H1 (cell line): ENCODE results near the gene GATB. TPM values are rescaled to one million over a fixed set of nuclear protein-coding genes. Genes with fewer than 3 reads are reported as not detected.

Source experiments
- ASH2L ChIP-seq: fragments of 200-600, 300-600 bp; sonication (generic); IDR thresholded peaks from one replicate; pipeline ENCODE4 v1.7.1; 2017; ENCODE audit warnings: low read length
- CBX5 ChIP-seq: fragments of 300-800, 300-1000 bp; sonication (generic); IDR thresholded peaks from 2 replicates; pipeline ENCODE4 v1.7.1; 2016; ENCODE audit warnings: antibody characterized with exemption, low read length, low read depth
- CHD2 ChIP-seq: IDR thresholded peaks from 2 replicates; pipeline ENCODE4 v1.6.1; 2012; ENCODE audit warnings: low read length, improper control_type of control experiment
- CHD7 ChIP-seq: fragments of 300-600 bp; sonication (generic); IDR thresholded peaks from 2 replicates; pipeline ENCODE4 v1.7.1; 2012; ENCODE audit warnings: low read length, moderate library complexity, mild to moderate bottlenecking, inconsistent platforms; ENCODE audit not compliant: insufficient replicate concordance
- CREB1 ChIP-seq: IDR thresholded peaks from 2 replicates; pipeline ENCODE4 v1.6.1; 2012; ENCODE audit warnings: inconsistent platforms
- CTBP2 ChIP-seq: IDR thresholded peaks from 2 replicates; pipeline ENCODE4 v1.7.0; 2011; ENCODE audit warnings: borderline replicate concordance, mild to moderate bottlenecking, moderate library complexity, mixed read lengths, low read length; ENCODE audit not compliant: insufficient read depth, insufficient read length
- KDM4A ChIP-seq: IDR thresholded peaks from one replicate; pipeline ENCODE4 v1.7.1; 2012; ENCODE audit warnings: low read depth, mild to moderate bottlenecking, moderate library complexity, low read length, inconsistent platforms; ENCODE audit not compliant: severe bottlenecking
- KDM5A ChIP-seq: fragments of 200-600 bp; IDR thresholded peaks from 2 replicates; pipeline ENCODE4 v1.7.1; 2012; ENCODE audit warnings: mild to moderate bottlenecking, low read length, inconsistent platforms, mixed read lengths
- RNF2 ChIP-seq: fragments of 200-900, 300-1000 bp; sonication (generic); IDR thresholded peaks from 2 replicates; pipeline ENCODE4 v1.7.1; 2016; ENCODE audit warnings: borderline replicate concordance, low read depth, mild to moderate bottlenecking, antibody characterized with exemption, low read length; ENCODE audit not compliant: poor library complexity, severe bottlenecking; ENCODE audit errors: missing control alignments
- RXRA ChIP-seq: IDR thresholded peaks from 2 replicates; pipeline ENCODE4 v1.6.1; 2011; ENCODE audit warnings: low read depth, mild to moderate bottlenecking, low read length, moderate library complexity; ENCODE audit not compliant: insufficient read depth
- polyA plus RNA-seq, 7 experiments: library from polyadenylated mRNA; depleted of rRNA in 3 of 7; stranded (reverse) in 5 of 7; unstranded in 2 of 7; fragments of >200 nt in 5 of 7; fragments of 200-250 nt in 2 of 7; gene quantifications; 1 replicate in 5 of 7; 2 replicates in 1 of 7; 4 replicates in 1 of 7; pipeline versions ENCODE4 v1.2.1 to v1.2.3, GENCODE V29; 2011 to 2013; ENCODE audit warnings: missing spikeins in 2 of 7, mixed read lengths in 2 of 7
- total RNA-seq: library from RNA; stranded (reverse); fragmentation: NEBNext Ultra II Directional; extraction: Animal tissue kit (Norgen Biotek cat#: 25700); gene quantifications from 2 replicates; pipeline ENCODE4 v1.2.1, GENCODE V29; 2021

The GATB gene
- total and polyA plus RNA-seq, 2 of the 8 experiments (the other 6 are each of a cell fraction or from before 2014, with no cell fraction given), result 15.3 to 18.0 TPM

DNA sequence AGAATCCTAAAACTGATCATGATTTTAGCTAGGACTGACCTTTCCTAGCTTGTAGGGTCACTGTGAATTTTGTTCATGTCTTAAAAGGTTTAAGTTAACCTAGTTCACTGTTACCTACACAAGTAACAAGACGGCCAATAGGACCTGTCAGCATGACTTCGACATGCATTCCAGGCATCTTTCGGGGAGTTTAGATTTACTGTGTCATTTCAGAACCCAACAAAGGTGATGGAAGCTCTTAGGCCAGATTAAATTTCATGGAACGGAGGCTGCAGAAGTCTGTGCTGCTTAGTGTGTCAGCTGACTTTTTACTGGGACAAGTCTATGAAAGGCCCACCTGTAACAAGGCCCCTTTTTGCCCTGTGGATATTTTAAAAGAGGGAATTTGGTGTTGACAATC lies 93.1 kb downstream of the GATB start (continued):
- TF ChIP-seq CHD7 (no peak), RXRA (no peak), KDM4A (no peak), CHD2 (no peak), CREB1 (no peak), KDM5A (no peak), CBX5 (no peak), CTBP2 (no peak), RNF2 (no peak), ASH2L (no peak)
